Choroid plexus epithelial cell (primary cell): ENCODE measurements around the gene POU2F2.

Experiments used
- DNase-seq: peaks from one replicate; pipeline ENCODE4 v3.0.0-alpha.2; 2010; ENCODE audit warnings: low read depth
- H3K4me3 ChIP-seq: 2 replicates; pipeline ENCODE4 v1.5.1; 2011; ENCODE audit warnings: low read depth, mild to moderate bottlenecking, control low read depth, low read length, moderate library complexity
- TF ChIP-seq, protein P1 (sequence below): conservative IDR thresholded peaks from 2 replicates; pipeline ENCODE4 v1.5.1; 2011; ENCODE audit warnings: low read depth, mild to moderate bottlenecking, control low read depth, inconsistent platforms, low read length, moderate library complexity

POU2F2 gene

DNA sequence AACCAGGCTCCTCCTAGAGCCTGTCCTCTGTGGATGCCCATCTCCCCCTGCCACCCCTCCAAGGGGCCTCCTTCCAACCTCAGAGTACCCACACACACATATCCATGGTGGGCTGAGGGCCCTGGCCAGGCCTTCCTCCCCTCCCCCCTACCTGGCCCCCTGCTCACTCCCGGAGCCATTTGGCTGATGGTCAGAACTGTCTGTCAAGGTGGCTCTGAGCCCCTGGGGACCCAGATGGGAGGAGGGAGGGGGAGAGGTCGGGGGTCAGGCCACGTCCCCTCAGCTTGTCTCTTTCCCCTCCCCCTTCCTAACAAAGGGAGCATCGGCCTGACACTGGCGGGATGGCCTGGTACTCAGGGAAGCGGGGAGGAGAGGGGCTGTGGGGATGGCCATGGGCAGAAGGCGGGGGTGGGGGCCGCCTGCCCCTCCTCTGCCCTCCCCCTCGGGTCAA lies 18.7 kb upstream of the POU2F2 start:
- DNase-seq = no peak
- TF ChIP-seq, protein P1, sequence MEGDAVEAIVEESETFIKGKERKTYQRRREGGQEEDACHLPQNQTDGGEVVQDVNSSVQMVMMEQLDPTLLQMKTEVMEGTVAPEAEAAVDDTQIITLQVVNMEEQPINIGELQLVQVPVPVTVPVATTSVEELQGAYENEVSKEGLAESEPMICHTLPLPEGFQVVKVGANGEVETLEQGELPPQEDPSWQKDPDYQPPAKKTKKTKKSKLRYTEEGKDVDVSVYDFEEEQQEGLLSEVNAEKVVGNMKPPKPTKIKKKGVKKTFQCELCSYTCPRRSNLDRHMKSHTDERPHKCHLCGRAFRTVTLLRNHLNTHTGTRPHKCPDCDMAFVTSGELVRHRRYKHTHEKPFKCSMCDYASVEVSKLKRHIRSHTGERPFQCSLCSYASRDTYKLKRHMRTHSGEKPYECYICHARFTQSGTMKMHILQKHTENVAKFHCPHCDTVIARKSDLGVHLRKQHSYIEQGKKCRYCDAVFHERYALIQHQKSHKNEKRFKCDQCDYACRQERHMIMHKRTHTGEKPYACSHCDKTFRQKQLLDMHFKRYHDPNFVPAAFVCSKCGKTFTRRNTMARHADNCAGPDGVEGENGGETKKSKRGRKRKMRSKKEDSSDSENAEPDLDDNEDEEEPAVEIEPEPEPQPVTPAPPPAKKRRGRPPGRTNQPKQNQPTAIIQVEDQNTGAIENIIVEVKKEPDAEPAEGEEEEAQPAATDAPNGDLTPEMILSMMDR = no peak
- H3K4me3 ChIP-seq = no peak overlapping the region

DNA sequence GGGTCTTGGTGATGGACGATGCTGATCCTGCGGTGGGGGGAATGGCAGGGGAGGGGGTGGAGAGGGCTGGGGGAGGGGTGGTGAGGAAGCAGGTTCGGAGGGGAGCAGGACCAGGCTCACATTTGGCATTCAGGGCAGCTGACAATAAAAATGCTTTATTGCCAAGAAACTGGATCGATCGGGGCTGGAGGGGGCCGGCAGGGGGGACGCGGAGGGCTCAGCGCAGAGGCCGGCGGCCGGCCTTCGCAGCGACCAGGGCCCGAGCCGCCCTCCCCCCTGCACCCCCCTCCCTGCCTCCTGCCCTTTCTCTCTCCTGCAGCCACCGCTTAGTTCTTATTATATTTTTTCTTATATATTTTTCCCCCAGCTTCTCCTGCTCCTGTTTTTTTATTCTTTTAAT lies 18.1 kb upstream of the POU2F2 start:
- TF ChIP-seq, protein P1 = no peak
- DNase-seq = no peak
- no peak overlapping the region for H3K4me3 ChIP-seq

DNA sequence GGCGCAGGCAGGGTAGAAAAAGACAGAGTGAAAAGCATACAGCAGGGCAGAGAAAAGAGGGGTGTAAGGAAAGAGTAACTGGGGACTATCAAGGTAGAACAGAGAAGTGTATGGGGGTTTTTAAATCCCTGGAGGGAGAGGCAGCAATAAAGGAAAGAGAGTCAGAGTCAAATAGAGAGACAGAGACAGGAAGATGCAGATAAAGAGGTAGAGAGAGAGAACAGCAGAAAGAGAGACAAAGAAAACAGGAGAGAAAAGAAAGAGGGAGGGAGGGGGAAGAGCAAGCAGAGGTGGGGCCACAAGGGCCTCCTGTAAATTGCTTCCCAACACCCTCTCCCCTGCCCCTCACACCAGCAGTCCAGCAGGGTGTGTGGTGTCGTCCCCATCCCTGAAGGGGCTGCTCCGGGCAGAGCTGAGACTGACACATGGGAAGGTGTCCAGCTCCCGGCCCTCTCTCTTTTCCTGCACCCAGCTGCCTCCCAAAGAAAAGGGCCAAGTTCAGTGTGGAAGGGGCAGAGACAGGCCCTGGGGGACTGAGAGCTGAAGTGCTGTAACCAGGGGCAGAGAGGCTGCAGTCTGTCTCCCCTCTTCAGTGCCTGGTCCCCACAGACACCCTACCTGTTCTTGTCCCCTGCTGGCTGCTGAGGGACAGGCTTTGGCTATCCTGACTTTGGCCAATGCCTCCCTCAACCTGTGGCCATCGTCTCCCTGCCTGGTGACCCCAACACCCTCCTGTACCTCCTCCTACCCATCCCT lies 17.4 kb upstream of the POU2F2 start:
- TF ChIP-seq, protein P1 = no peak
- no peak for DNase-seq

DNA sequence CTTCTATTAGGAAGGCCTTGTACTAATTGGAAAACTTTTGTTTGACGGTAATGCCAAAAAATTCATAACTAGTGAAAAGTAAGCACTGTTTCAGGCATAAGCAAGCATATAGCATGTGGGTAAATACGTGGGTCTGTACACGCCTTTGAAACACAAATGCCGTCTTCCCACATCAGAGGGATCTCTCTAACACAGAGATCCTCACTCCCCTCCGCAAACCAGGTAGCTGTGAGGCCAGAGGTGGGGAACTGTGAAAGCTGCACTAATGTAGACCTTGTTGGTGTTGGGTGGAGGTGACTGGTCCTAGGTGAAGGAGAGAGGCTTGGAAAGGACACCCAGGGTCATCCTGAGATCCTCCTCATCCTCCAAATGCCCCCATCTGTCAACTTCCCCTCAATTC lies 16.0 kb upstream of the POU2F2 start:
- TF ChIP-seq, protein P1 = no peak
- H3K4me3 ChIP-seq = no peak overlapping the region
- no peak for DNase-seq

More for the DNA sequence above, 17.4 kb upstream of the POU2F2 start:
- no peak overlapping the region for H3K4me3 ChIP-seq

DNA sequence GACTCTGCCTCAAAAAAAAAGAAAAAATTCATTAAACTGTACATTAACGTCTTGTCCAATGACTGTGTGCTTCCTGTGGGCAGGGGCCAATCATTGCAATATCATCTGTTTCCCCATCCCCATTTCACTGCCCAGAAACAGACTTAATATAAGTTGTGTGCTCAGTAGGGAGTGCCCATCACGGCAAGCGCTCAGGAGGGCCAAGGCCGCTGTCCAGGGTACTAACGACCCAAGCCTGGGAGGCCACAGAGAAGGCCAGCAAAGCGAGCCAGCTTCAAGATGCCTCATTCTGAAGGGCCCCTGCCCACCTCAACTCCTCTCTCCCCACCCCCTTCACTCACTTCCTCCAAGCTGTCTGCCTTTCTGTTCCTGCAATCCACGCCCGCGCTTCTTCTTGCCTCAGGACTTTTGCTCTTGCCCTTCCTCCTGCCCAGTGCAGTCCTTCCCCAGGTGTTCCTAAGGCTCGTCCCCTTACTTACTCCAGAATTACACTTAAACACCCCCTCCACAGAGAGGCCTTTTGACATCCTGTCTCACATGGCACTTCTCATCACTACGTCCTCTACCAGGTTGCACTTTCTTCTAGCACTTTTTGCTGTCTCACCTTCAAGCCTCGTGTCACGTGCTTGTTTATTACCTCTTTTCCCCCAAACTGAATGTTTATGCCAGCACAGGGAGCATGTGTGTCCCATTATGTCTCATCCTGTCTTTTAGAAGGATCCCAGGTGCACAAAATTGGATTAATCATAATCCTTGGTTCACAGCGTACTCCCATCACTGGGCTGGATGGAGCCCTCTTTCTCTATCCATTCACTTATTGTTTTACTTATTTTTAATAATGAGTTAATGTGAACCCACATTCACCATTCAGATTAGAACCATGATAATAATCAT lies 11.3 kb upstream of the POU2F2 start:
- H3K4me3 ChIP-seq = no peak overlapping the region
- TF ChIP-seq, protein P1 = no peak
- DNase-seq = peak; percentile 57

DNA sequence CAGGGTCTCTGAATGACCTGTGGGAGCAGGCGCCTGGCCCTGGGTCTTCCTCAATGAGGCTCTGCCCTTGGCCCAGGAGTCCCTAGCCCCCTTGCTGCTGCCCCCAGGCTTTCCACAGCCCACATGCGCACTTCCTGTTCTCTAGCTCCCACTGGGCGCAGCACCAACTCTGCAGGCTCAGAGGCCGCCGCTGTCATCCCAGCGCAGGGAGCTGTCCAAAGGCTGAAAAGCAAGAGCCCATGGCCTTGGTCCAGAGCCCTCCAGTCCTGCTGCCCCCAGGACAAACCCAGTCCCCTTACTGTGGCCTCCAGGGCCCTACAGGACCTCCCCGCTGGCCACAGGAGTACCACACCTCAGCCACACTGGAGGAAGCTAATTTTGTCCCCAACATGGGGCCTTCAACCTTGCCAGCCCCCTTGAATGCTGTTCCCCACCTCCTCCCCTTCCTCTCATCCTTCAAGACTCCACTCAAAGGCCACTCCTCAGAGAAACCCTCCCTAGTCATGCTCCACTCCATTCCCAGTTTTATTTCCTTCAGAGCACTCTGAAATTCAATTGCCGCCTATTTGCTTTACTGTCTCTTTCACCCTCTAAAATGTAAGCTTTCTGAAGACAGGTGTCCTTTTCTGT lies 8.0 kb upstream of the POU2F2 start:
- peak; percentile 83 for DNase-seq
- H3K4me3 ChIP-seq = no peak overlapping the region
- TF ChIP-seq, protein P1 = peak; percentile 22
